Suprapubic skin (tissue), 3 donors: ENCODE results near the gene PCDHB6.

ENCODE experiments used
- CTCF ChIP-seq, 2 donors: fragments of 200-600 bp in 1 of 2; fragments of 450-650 bp in 1 of 2; sonication (generic) in 1 of 2; IDR thresholded peaks; one replicate each; pipeline ENCODE4 v1.5.1; 2016 to 2019; ENCODE audit warnings: antibody characterized with exemption in 2 of 2, mild to moderate bottlenecking in 1 of 2, moderate library complexity in 1 of 2
- POLR2A ChIP-seq, 2 donors: fragments of 450-650 bp; IDR thresholded peaks; one replicate each; pipeline ENCODE4 v1.6.1; 2017; ENCODE audit warnings: antibody characterized with exemption in 2 of 2, mild to moderate bottlenecking in 2 of 2, moderate library complexity in 2 of 2

- no peak for TF ChIP-seq CTCF (IDR thresholded peaks at IDR 0.05)
- no peak for TF ChIP-seq POLR2A (IDR thresholded peaks at IDR 0.05)
Observed at GRCh38 chr5:141101059-141101458, 48.8 kb upstream of the PCDHB6 start.
